ENCODE results near the gene MAPT. TPM values are rescaled to one million over a fixed set of nuclear protein-coding genes. Genes with fewer than 3 reads are reported as not detected.
"Not testable (repeated sequence)": the region's sequence is repeated elsewhere in the genome, so short reads cannot be mapped to it uniquely, and the experiment has no call there.

The MAPT gene
- polyA plus RNA-seq, 4 donors = 9.2 to 13.8 (median 10.5) TPM

GRCh38 chr17:46000757-46001156 lies 106.4 kb downstream of the MAPT start:
- DNase-seq (ENCODE audit: low read depth in 4 of 4, low spot score in 2 of 4) = no peak

- no peak for DNase-seq (ENCODE audit: low read depth in 4 of 4, low spot score in 2 of 4)
These were observed 107.3 kb downstream of the MAPT start for GRCh38 chr17:46001390-46002310.

GRCh38 chr17:46002311-46002972 lies 108.1 kb downstream of the MAPT start:
- DNase-seq (ENCODE audit: low read depth in 4 of 4, low spot score in 2 of 4) = peak; percentile 15 to 65 (median 34)

GRCh38 chr17:46002973-46003316 lies 108.6 kb downstream of the MAPT start:
- no peak for DNase-seq (ENCODE audit: low read depth in 4 of 4, low spot score in 2 of 4)

GRCh38 chr17:46003907-46004748 lies 109.8 kb downstream of the MAPT start:
- no peak for DNase-seq (ENCODE audit: low read depth in 4 of 4, low spot score in 2 of 4)

GRCh38 chr17:46006082-46006481 lies 111.7 kb downstream of the MAPT start:
- not testable (repeated sequence) for DNase-seq (ENCODE audit: low read depth in 4 of 4, low spot score in 2 of 4)

GRCh38 chr17:46007461-46007965 lies 113.2 kb downstream of the MAPT start:
- DNase-seq (ENCODE audit: low read depth in 4 of 4, low spot score in 2 of 4) = no peak

- DNase-seq (ENCODE audit: low read depth in 4 of 4, low spot score in 2 of 4) = no peak
These were observed 114.2 kb downstream of the MAPT start for GRCh38 chr17:46008591-46008990.

- no peak for DNase-seq (ENCODE audit: low read depth in 4 of 4, low spot score in 2 of 4)
These were observed 115.6 kb downstream of the MAPT start for GRCh38 chr17:46009681-46010596.

GRCh38 chr17:46010597-46011186 lies 116.3 kb downstream of the MAPT start:
- DNase-seq (ENCODE audit: low read depth in 4 of 4, low spot score in 2 of 4) = no peak

- no peak for DNase-seq (ENCODE audit: low read depth in 4 of 4, low spot score in 2 of 4)
These were observed 117.6 kb downstream of the MAPT start for GRCh38 chr17:46011711-46012505.

- no peak for DNase-seq (ENCODE audit: low read depth in 4 of 4, low spot score in 2 of 4)
These were observed 118.2 kb downstream of the MAPT start for GRCh38 chr17:46012506-46013079.

GRCh38 chr17:46013127-46013501 lies 118.8 kb downstream of the MAPT start:
- no peak for DNase-seq (ENCODE audit: low read depth in 4 of 4, low spot score in 2 of 4)

GRCh38 chr17:46013502-46014165 lies 119.3 kb downstream of the MAPT start:
- no peak for DNase-seq (ENCODE audit: low read depth in 4 of 4, low spot score in 2 of 4)

GRCh38 chr17:46019408-46019925 lies 125.1 kb downstream of the MAPT start:
- not testable (repeated sequence) for DNase-seq (ENCODE audit: low read depth in 4 of 4, low spot score in 2 of 4)

GRCh38 chr17:46020023-46020761 lies 125.8 kb downstream of the MAPT start:
- no peak for DNase-seq (ENCODE audit: low read depth in 4 of 4, low spot score in 2 of 4)

- no peak for DNase-seq (ENCODE audit: low read depth in 4 of 4, low spot score in 2 of 4)
These were observed 126.6 kb downstream of the MAPT start for GRCh38 chr17:46020998-46021397.
